ENCODE data around the gene DNAJC19.
A peak's percentile ranks its signal among the peaks of the same experiment; 100 is the strongest.

The DNAJC19 gene

DNA sequence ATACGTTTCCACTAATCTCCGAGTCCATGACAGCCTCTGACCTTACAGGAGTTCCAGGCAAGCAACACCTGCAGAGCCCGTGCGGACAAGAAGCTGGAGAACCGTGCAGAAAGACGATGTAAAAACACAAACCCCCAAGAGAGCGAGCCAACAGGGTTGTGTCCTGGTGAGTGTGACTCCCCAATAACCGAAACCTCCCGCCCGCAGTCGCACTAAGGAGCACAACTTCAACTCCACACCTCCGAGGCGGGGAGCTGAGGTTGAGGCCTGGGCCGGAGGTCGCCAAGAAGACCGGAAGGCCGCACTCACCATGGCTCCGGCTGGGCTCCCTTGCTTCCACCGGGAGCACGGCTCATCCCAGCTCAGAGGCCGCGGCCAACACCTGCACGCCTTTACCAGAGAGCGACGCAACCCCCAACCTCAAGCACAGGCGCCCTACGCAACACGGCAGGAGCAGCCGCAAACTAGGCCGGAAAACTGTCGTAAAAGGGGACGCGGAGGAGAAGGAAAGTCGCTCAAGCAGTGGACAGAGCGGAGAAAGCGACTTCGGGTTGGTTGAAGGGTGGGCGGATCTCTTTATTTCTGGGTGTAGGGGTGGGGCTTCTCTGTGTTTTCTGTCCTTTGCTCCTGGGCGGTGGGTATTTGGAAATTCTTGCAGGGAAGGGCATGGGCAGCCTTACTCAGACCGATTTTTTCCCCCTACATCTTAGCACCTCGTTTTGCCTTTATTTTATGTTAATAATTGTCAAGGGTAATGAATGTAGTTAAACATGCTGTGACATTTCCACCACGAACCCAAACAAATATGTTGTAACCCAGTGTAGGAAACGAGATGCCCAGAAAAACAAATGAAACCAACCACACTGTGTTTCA is at the start of gene DNAJC19:
Gene DNAJC19, minus strand, starts transcription at position 446 of the 873 bp plus-strand sequence. Its CDS starts 134 bp downstream, at position 312.
- peak within 1 kb of the TSS; percentile 38 for H3K27ac ChIP-seq (ENCODE audit: poor library complexity, severe bottlenecking)

DNA sequence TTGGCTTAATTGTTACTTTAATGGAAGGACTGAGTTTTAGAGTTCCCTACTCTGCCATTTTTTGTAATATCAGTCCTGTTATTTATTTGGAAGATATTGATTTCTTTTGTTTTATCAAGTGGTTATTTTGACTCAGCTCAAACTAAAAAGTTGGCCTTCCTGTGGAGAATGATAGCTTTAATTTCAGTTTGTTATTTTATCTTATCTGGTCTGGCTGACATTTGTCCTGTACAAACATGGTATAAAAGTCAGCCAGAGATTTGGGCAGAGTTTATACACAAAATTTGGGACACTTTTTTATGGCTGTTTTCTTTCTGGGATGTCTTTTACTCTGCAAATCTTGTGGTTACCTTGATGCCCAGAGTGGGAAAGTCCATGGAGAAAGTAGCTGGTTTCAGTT is 41.4 kb upstream of the DNAJC19 start:
- DNase-seq (ENCODE audit: low spot score): no peak
- no peak for ATAC-seq (ENCODE audit: low read depth)
- Histone ChIP-seq H3K27ac (ENCODE audit: poor library complexity, severe bottlenecking) (no peak overlapping the region), H3K4me3 (ENCODE audit: severe bottlenecking) (no peak overlapping the region), H3K4me1 (ENCODE audit: insufficient read depth, poor library complexity, severe bottlenecking) (no peaks in the 10 kb centered on the region), H3K27me3 (ENCODE audit: insufficient read depth, poor library complexity, severe bottlenecking) (no peaks in the 10 kb centered on the region), H3K9me3 (ENCODE audit: severe bottlenecking) (no peaks in the 10 kb centered on the region), H3K36me3 (ENCODE audit: low read depth) (no peaks in the 10 kb centered on the region)
- TF ChIP-seq CTCF (IDR thresholded peaks at IDR 0.05; ENCODE audit: poor library complexity, severe bottlenecking): no peak

More for the DNA sequence above, at the start of gene DNAJC19:
- ATAC-seq (ENCODE audit: low read depth) (peak; percentile 97), DNase-seq (ENCODE audit: low spot score) (peak; percentile 93)
- Histone ChIP-seq H3K4me3 (ENCODE audit: severe bottlenecking) (peak within 1 kb of the TSS; percentile 60), H3K9me3 (ENCODE audit: severe bottlenecking) (no peaks in the 10 kb centered on the region), H3K27me3 (ENCODE audit: insufficient read depth, poor library complexity, severe bottlenecking) (no peaks in the 10 kb centered on the region), H3K4me1 (ENCODE audit: insufficient read depth, poor library complexity, severe bottlenecking) (peaks cover 6% of the 10 kb centered on the region), H3K36me3 (ENCODE audit: low read depth) (peaks cover 32% of the 10 kb centered on the region)
- no peak for TF ChIP-seq CTCF (IDR thresholded peaks at IDR 0.05; ENCODE audit: poor library complexity, severe bottlenecking)

- ATAC-seq (ENCODE audit: low read depth) (no peak), DNase-seq (ENCODE audit: low spot score) (no peak)
- Histone ChIP-seq H3K4me3 (ENCODE audit: severe bottlenecking) (no peak overlapping the region), H3K4me1 (ENCODE audit: insufficient read depth, poor library complexity, severe bottlenecking) (no peaks in the 10 kb centered on the region), H3K9me3 (ENCODE audit: severe bottlenecking) (no peaks in the 10 kb centered on the region), H3K27me3 (ENCODE audit: insufficient read depth, poor library complexity, severe bottlenecking) (no peaks in the 10 kb centered on the region), H3K27ac (ENCODE audit: poor library complexity, severe bottlenecking) (no peak overlapping the region), H3K36me3 (ENCODE audit: low read depth) (no peaks in the 10 kb centered on the region)
- TF ChIP-seq CTCF (IDR thresholded peaks at IDR 0.05; ENCODE audit: poor library complexity, severe bottlenecking): no peak
These were observed 35.7 kb upstream of the DNAJC19 start for GRCh38 chr3:181025204-181025603.

DNA sequence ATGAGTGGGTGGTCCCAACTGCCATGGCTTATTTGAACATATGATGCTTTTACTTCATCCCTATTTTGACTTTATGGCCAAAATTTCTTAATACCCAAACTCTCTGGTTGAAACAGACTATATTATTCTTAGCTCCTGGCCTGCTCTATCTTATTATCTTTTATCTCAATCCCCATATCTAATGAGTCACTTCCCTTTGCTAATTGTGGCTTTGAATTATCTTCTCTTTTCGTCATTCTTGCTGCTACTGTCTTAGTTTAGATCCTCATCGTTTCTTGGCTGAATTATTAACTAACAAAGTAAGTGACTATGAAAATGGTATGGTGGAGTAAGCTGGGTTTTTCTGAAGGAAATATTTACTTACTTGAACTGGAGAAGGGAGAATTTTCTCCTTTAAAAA is 28.2 kb upstream of the DNAJC19 start:
- H3K4me1 ChIP-seq (ENCODE audit: insufficient read depth, poor library complexity, severe bottlenecking): no peaks in the 10 kb centered on the region
- no peak overlapping the region for H3K27ac ChIP-seq (ENCODE audit: poor library complexity, severe bottlenecking)
- no peaks in the 10 kb centered on the region for H3K27me3 ChIP-seq (ENCODE audit: insufficient read depth, poor library complexity, severe bottlenecking)
- TF ChIP-seq CTCF (IDR thresholded peaks at IDR 0.05; ENCODE audit: poor library complexity, severe bottlenecking): no peak
- H3K4me3 ChIP-seq (ENCODE audit: severe bottlenecking): no peak overlapping the region
- DNase-seq (ENCODE audit: low spot score) (no peak), ATAC-seq (ENCODE audit: low read depth) (no peak)
- H3K9me3 ChIP-seq (ENCODE audit: severe bottlenecking): no peaks in the 10 kb centered on the region
- H3K36me3 ChIP-seq (ENCODE audit: low read depth): no peaks in the 10 kb centered on the region

GRCh38 chr3:181009225-181009624 is 19.7 kb upstream of the DNAJC19 start:
- TF ChIP-seq CTCF (IDR thresholded peaks at IDR 0.05; ENCODE audit: poor library complexity, severe bottlenecking): no peak
- H3K4me3 ChIP-seq (ENCODE audit: severe bottlenecking): no peak overlapping the region
- ATAC-seq (ENCODE audit: low read depth): no peak

More at GRCh38 chr3:181009225-181009624, 19.7 kb upstream of the DNAJC19 start:
- Histone ChIP-seq H3K9me3 (ENCODE audit: severe bottlenecking) (no peaks in the 10 kb centered on the region), H3K27ac (ENCODE audit: poor library complexity, severe bottlenecking) (no peak overlapping the region), H3K27me3 (ENCODE audit: insufficient read depth, poor library complexity, severe bottlenecking) (no peaks in the 10 kb centered on the region), H3K4me1 (ENCODE audit: insufficient read depth, poor library complexity, severe bottlenecking) (no peaks in the 10 kb centered on the region), H3K36me3 (ENCODE audit: low read depth) (no peaks in the 10 kb centered on the region)
- no peak for DNase-seq (ENCODE audit: low spot score)

Data from RWPE2 (cell line).